Large intestine (tissue), 12 donors: Measurements from ENCODE around the gene FAM25G. TPM values are rescaled to one million over a fixed set of nuclear protein-coding genes. Genes with fewer than 3 reads are reported as not detected.
"Not testable (repeated sequence)": the region's sequence is repeated elsewhere in the genome, so short reads cannot be mapped to it uniquely, and the experiment has no call there.

Source experiments
- DNase-seq, 2 donors: peaks; one replicate each; pipeline versions ENCODE4 v3.0.0 to v3.0.0-alpha.2; 2013
- H3K27ac ChIP-seq: one replicate; pipeline ENCODE4 v1.5.1; 2013; ENCODE audit warnings: low read length
- H3K27me3 ChIP-seq: 2 replicates; pipeline ENCODE4 v1.6.1; 2013; ENCODE audit warnings: low read length; ENCODE audit not compliant: control insufficient read depth, insufficient read depth
- H3K36me3 ChIP-seq: 2 replicates; pipeline ENCODE4 v1.6.1; 2013; ENCODE audit warnings: low read length; ENCODE audit not compliant: control insufficient read depth, insufficient read depth
- H3K4me1 ChIP-seq: one replicate; pipeline ENCODE4 v1.6.1; 2013; ENCODE audit warnings: low read length; ENCODE audit not compliant: control insufficient read depth, insufficient read depth
- H3K4me3 ChIP-seq: one replicate; pipeline ENCODE4 v1.5.1; 2013; ENCODE audit warnings: low read length
- H3K9me3 ChIP-seq: one replicate; pipeline ENCODE4 v1.6.1; 2013; ENCODE audit warnings: mild to moderate bottlenecking, low read depth, low read length, moderate library complexity; ENCODE audit not compliant: control insufficient read depth
- WGBS: methylation state at CpG from one replicate; pipeline ENCODE4 v1.1.5; 2013; ENCODE audit warnings: low lambda C conversion rate; ENCODE audit not compliant: insufficient coverage; 5-methylcytosine and 5-hydroxymethylcytosine counted together
- long read RNA-seq, 11 donors: transcript quantifications; one replicate each; lab custom pipeline, GENCODE V29; 2026
- polyA plus RNA-seq: library from polyadenylated mRNA; unstranded; fragments of 120-200 nt; gene quantifications from one replicate; pipeline ENCODE4 v1.2.1, GENCODE V29; 2013

Gene FAM25G
- not detected for polyA plus RNA-seq
- long read RNA-seq, donor 1 = 0 reads
- long read RNA-seq, donor 2 = 0 reads
- long read RNA-seq, donor 3 = 0 reads
- long read RNA-seq, donor 4 = 0 reads
- long read RNA-seq, donor 5 = 0 reads
- long read RNA-seq, donor 6 = 0 reads
- long read RNA-seq, donor 7 = 0 reads
- long read RNA-seq, donor 8 = 0 reads
- long read RNA-seq, donor 9 = 0 reads
- long read RNA-seq, donor 10 = 0 reads
- long read RNA-seq, donor 11 = 0 reads

DNA sequence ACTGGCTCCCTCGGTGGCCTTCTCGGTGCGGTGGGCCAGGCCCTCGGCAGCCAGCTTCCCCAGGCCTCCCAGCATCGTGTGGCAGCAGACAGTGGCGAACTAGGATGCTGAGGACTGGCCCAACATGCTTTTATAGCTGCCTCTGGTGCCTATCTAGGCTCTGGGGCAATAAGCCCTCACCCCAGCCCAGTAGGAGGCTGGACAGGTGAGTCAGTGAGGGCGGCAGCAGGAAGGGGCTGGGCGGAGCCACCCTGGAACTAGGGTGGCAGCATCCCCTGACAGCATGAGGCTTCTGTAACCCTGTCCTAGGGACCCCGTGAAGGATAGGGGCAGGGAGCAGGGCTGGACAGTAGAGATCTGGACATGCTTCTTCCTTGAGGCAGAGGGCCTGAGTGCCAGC, at the start of gene FAM25G:
Gene FAM25G, minus strand, starts transcription at position 101 of the 400 bp plus-strand sequence. Its CDS starts 26 bp downstream, at position 75.
- not testable (repeated sequence) for H3K36me3 ChIP-seq, DNase-seq
- no CpG with 5 or more reads among the region's 9 CpGs for WGBS

GRCh38 chr10:47536430-47536829, 44.9 kb upstream of the FAM25G start:
- not testable (repeated sequence) for H3K9me3 ChIP-seq, H3K36me3 ChIP-seq, H3K4me1 ChIP-seq, H3K4me3 ChIP-seq, H3K27ac ChIP-seq, H3K27me3 ChIP-seq
- no CpG with 5 or more reads among the region's 3 CpGs for WGBS
- DNase-seq = peak in 1 of 2 donors; percentile 0

More for the DNA sequence above, at the start of gene FAM25G:
- not testable (repeated sequence) for H3K4me3 ChIP-seq, H3K4me1 ChIP-seq, H3K27ac ChIP-seq, H3K27me3 ChIP-seq, H3K9me3 ChIP-seq

DNA sequence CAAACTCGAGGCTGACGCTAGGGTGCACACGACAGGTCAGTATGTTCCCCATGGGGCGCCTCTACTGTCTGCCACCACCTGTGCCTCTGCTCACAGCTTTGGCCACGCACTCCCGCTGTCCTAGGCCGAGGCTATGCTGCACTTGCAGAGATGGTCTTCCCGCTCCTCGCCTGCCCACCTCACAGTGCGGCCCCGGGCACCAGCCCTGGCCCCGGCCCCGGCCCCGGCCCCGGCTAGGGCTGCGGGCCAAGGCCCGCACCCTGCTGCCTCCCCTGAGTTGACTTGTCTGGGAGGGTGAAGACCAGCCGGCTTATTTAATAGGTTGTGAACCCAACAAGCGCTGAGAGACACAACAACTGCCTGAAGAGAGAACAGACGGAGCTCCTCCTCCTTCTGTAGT, 32.0 kb upstream of the FAM25G start, which contains the start of gene AGAP9:
Gene AGAP9, minus strand, starts transcription at position 164 of the 400 bp plus-strand sequence. Its CDS starts 112 bp downstream, at position 52.
- not testable (repeated sequence) for H3K36me3 ChIP-seq, H3K4me3 ChIP-seq, H3K4me1 ChIP-seq, H3K27me3 ChIP-seq, DNase-seq, H3K9me3 ChIP-seq, H3K27ac ChIP-seq
- WGBS = no CpG with 5 or more reads among the region's 20 CpGs

GRCh38 chr10:47502313-47502712, 10.8 kb upstream of the FAM25G start:
- no CpG with 5 or more reads among the region's 9 CpGs for WGBS
- not testable (repeated sequence) for DNase-seq, H3K4me3 ChIP-seq, H3K27ac ChIP-seq, H3K27me3 ChIP-seq, H3K36me3 ChIP-seq, H3K4me1 ChIP-seq, H3K9me3 ChIP-seq

GRCh38 chr10:47494226-47494625, 2.7 kb upstream of the FAM25G start:
- not testable (repeated sequence) for H3K36me3 ChIP-seq, H3K27ac ChIP-seq, H3K4me1 ChIP-seq, H3K4me3 ChIP-seq, H3K27me3 ChIP-seq, H3K9me3 ChIP-seq, DNase-seq
- WGBS = no CpG with 5 or more reads among the region's 6 CpGs

GRCh38 chr10:47489630-47490029, 1.9 kb downstream of the FAM25G start:
- not testable (repeated sequence) for H3K36me3 ChIP-seq, H3K4me1 ChIP-seq, DNase-seq, H3K9me3 ChIP-seq, H3K4me3 ChIP-seq, H3K27ac ChIP-seq, H3K27me3 ChIP-seq
- no CpG with 5 or more reads among the region's 7 CpGs for WGBS

DNA sequence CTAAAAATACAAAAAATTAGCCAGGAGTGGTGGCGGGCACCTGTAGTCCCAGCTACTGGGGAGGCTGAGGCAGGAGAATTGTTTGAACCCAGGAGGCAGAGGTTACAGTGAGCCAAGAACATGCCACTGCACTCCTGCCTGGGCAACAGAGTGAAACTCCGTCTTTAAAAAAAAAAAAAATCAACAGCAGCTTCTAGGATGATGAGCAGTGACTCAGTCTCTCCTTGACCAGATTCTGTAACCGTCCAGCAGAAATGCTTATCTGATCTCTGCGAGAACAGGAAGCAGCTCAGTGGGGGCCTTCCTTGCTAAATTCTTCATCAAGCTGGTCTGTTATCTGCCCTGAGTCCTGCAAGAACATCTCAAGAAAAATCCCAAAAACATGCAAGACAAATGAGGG, 5.6 kb downstream of the FAM25G start:
- H3K4me3 ChIP-seq, H3K27ac ChIP-seq, DNase-seq, H3K9me3 ChIP-seq, H3K4me1 ChIP-seq, H3K36me3 ChIP-seq, H3K27me3 ChIP-seq: not testable (repeated sequence)
- no CpG with 5 or more reads among the region's 4 CpGs for WGBS

DNA sequence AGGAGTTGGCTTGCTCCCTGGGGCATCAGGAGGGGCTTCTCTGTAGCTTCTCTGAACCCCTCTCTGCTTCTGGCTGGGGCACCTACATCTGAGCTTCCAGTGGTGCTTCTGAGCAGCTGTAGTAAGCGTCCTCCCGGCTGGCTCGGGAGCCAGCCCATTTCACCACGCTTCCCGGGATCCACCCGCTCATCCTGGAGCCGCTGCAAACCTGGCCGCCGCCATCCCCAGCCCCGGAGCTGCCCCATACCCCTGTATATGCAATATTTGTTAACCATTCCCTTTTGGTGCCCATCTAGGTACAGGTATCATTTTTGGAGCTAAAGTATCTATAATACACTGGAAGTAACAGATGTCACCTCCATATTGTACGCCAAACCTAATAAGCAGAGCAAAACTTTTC, 6.7 kb downstream of the FAM25G start:
- H3K27me3 ChIP-seq, H3K4me1 ChIP-seq, DNase-seq, H3K4me3 ChIP-seq, H3K36me3 ChIP-seq, H3K9me3 ChIP-seq, H3K27ac ChIP-seq: not testable (repeated sequence)
- no CpG with 5 or more reads among the region's 11 CpGs for WGBS

GRCh38 chr10:47483923-47484322, 7.6 kb downstream of the FAM25G start, which contains the start of gene ANXA8:
Gene ANXA8 (minus strand): TSS chr10:47484115. CDS start chr10:47483933, 182 bp downstream.
- not testable (repeated sequence) for H3K4me3 ChIP-seq, H3K4me1 ChIP-seq, H3K27me3 ChIP-seq, H3K9me3 ChIP-seq, DNase-seq, H3K36me3 ChIP-seq, H3K27ac ChIP-seq
- WGBS = no CpG with 5 or more reads among the region's 11 CpGs

GRCh38 chr10:47482367-47482766, 9.1 kb downstream of the FAM25G start:
- H3K4me1 ChIP-seq, H3K4me3 ChIP-seq, H3K27ac ChIP-seq, H3K9me3 ChIP-seq, H3K36me3 ChIP-seq, DNase-seq, H3K27me3 ChIP-seq: not testable (repeated sequence)
- no CpG with 5 or more reads among the region's 1 CpG for WGBS

- H3K4me1 ChIP-seq, H3K9me3 ChIP-seq: not testable (repeated sequence)
Observed at GRCh38 chr10:47481768-47482181, 9.7 kb downstream of the FAM25G start.

More at GRCh38 chr10:47481768-47482181, 9.7 kb downstream of the FAM25G start:
- not testable (repeated sequence) for H3K27ac ChIP-seq, H3K27me3 ChIP-seq, H3K4me3 ChIP-seq, H3K36me3 ChIP-seq, DNase-seq
- no CpG with 5 or more reads among the region's 6 CpGs for WGBS
